HG02759 (cell line): ENCODE measurements around the gene TOP3B.
"Not testable (repeated sequence)": the region's sequence is repeated elsewhere in the genome, so short reads cannot be mapped to it uniquely, and the experiment has no call there.

Source experiments
- ATAC-seq: cut with Tn5 transposase; IDR thresholded peaks from one replicate; pipeline ENCODE4 v1.9.1; 2021; ENCODE audit warnings: mild to moderate bottlenecking, moderate library complexity; ENCODE audit not compliant: unreplicated experiment

Gene TOP3B

GRCh38 chr22:21927174-21927823, 55.3 kb downstream of the TOP3B start:
- no peak for ATAC-seq

- no peak for ATAC-seq
Measured at GRCh38 chr22:21926728-21927127, 55.9 kb downstream of the TOP3B start.

- no peak for ATAC-seq
Measured at GRCh38 chr22:21923163-21923561, 59.4 kb downstream of the TOP3B start.

- no peak for ATAC-seq
Measured at GRCh38 chr22:21922370-21923162, 60.0 kb downstream of the TOP3B start.

- ATAC-seq, result no peak
Measured at GRCh38 chr22:21921729-21922128, 60.9 kb downstream of the TOP3B start.

- ATAC-seq, result no peak
Measured at GRCh38 chr22:21921184-21921721, 61.3 kb downstream of the TOP3B start.

GRCh38 chr22:21920341-21921183, 62.0 kb downstream of the TOP3B start:
- no peak for ATAC-seq

- ATAC-seq, result no peak
Measured at GRCh38 chr22:21919526-21920307, 62.9 kb downstream of the TOP3B start.

- ATAC-seq, result no peak
Measured at GRCh38 chr22:21918466-21919185, 64.0 kb downstream of the TOP3B start.

GRCh38 chr22:21917959-21918261, 64.7 kb downstream of the TOP3B start:
- no peak for ATAC-seq

GRCh38 chr22:21917181-21917958, 65.2 kb downstream of the TOP3B start:
- ATAC-seq, result no peak

- no peak for ATAC-seq
Measured at GRCh38 chr22:21916309-21916918, 66.2 kb downstream of the TOP3B start.

- no peak for ATAC-seq
Measured at GRCh38 chr22:21915624-21916308, 66.8 kb downstream of the TOP3B start.

- not testable (repeated sequence) for ATAC-seq
Measured at GRCh38 chr22:21914033-21914642, 68.4 kb downstream of the TOP3B start.

- not testable (repeated sequence) for ATAC-seq
Measured at GRCh38 chr22:21910367-21910766, 72.2 kb downstream of the TOP3B start.

- no peak for ATAC-seq
Measured at GRCh38 chr22:21909871-21910270, 72.7 kb downstream of the TOP3B start.

- no peak for ATAC-seq
Measured at GRCh38 chr22:21907638-21908522, 74.7 kb downstream of the TOP3B start.
